ENCODE measurements around the gene METTL21C. TPM values are rescaled to one million over a fixed set of nuclear protein-coding genes. Genes with fewer than 3 reads are reported as not detected.

Gene METTL21C
- total RNA-seq, 1 donor from 2014 or later = not detected

DNA sequence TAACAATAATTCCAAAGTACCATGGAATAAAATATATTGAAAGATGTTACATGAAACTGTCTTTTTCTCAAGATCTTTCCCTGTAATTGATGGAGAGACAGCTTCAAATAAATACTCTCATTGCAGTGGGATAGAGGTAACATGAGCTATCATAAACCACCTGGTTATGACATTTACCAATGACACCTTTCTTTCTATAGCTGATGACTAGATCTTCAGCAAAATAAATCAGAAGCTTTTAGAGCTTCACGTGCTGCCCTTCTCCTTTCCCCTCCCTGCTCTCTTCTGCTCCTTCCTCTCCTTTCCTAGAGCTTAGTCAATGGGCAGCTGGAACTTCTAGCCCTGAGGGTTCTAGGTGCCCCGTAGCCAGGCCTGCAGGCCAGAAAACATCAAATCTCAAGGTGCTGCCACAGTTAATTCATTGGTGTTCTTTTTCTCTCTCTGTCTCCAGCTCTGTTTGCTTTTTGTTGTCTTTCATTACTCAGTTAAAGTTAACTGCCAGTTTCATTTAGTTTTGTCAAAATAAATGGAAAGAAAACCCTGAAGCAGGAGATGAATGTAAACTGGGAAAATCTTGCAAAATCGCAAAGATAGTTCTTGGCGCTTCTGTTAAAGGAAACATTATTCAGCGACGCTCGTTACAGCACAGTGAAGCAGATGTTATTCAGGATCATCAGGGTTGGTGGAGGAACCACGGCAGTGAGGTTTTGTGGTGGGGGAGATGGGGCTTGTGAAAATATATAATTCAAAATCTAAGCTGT is 8.3 kb upstream of the METTL21C start:
- ATAC-seq (no peak), DNase-seq (no peak)
- no peaks in the 10 kb centered on the region for H3K9me3 ChIP-seq
- no peak overlapping the region for H3K4me3 ChIP-seq
- H3K27me3 ChIP-seq = no peaks in the 10 kb centered on the region
- H3K36me3 ChIP-seq = no peaks in the 10 kb centered on the region
- TF ChIP-seq, protein P1, sequence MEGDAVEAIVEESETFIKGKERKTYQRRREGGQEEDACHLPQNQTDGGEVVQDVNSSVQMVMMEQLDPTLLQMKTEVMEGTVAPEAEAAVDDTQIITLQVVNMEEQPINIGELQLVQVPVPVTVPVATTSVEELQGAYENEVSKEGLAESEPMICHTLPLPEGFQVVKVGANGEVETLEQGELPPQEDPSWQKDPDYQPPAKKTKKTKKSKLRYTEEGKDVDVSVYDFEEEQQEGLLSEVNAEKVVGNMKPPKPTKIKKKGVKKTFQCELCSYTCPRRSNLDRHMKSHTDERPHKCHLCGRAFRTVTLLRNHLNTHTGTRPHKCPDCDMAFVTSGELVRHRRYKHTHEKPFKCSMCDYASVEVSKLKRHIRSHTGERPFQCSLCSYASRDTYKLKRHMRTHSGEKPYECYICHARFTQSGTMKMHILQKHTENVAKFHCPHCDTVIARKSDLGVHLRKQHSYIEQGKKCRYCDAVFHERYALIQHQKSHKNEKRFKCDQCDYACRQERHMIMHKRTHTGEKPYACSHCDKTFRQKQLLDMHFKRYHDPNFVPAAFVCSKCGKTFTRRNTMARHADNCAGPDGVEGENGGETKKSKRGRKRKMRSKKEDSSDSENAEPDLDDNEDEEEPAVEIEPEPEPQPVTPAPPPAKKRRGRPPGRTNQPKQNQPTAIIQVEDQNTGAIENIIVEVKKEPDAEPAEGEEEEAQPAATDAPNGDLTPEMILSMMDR (IDR thresholded peaks at IDR 0.05) = no peak
- no peak overlapping the region for H3K27ac ChIP-seq
- no peaks in the 10 kb centered on the region for H3K4me1 ChIP-seq
- intact Hi-C loops (cut with DNase I) = no loop called here

DNA sequence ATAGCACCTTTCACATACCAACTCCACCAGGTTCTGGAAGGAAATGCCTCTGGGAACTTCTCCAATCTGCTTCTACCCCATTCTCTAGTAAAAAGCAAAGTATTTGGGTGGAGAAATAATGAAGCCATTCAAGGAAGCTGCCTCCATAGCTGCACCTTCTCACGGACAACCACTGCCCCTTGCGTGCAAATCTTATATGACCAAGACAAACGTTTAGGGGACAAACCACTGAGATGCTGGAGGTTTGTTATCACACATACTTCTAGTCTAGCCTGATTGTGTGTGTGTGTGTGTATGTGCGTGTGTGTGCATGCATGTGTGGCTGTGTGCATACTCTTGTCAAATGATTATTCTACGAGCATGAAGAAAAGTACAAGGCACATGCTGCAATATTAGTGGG is 6.5 kb upstream of the METTL21C start:
- TF ChIP-seq, protein P1 (IDR thresholded peaks at IDR 0.05) = no peak
- intact Hi-C loops (cut with DNase I) = no loop called here
- Histone ChIP-seq H3K27me3 (no peaks in the 10 kb centered on the region), H3K4me1 (no peaks in the 10 kb centered on the region), H3K36me3 (no peaks in the 10 kb centered on the region), H3K27ac (no peak overlapping the region), H3K4me3 (no peak overlapping the region), H3K9me3 (no peaks in the 10 kb centered on the region)
- no peak for ATAC-seq
- DNase-seq = no peak

DNA sequence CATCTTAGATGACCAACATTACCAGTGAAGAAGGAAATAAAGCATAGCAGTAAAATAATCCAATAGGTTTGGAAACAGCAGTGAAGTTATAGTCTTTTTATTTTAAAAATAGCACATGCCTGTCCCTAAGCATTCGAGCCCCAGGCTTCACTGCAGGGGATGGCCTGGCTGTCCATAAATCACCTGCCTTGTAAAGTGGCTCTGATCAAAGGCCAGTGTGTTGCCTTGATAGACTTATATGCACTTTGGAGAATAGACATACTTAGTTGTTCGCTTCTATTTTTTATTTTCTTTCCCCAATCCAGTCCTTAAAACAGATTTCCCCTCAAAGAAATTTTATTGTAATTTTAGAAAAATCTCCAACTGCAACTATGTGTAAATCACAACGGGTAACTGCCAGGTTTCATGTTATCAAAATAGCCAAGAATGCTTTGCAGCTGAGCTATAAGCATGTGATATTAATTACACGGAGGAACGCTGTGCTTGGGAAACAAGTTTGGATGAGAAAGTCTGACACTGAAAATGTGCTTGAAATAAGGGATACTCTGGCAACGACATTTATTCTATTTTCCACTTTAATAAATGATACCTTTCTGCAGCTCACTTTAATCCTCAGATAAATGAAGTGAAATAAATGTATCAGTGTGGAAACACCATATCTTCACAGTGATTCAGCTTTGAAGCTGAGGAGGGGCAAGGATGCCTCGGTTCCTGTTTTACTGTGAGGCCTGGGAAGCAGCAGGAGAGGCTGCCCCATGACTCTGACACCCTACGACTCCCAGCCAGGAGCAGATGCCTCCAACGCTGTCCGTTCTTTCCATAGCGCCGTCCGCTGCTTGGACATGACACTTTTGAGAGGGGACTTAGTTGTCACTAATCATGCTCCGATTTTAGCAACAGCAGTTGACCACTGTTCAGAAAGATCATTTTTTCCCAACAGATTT is 5.5 kb upstream of the METTL21C start:
- H3K4me3 ChIP-seq = no peak overlapping the region
- intact Hi-C loops (cut with DNase I) = no loop called here
- H3K9me3 ChIP-seq = no peaks in the 10 kb centered on the region
- no peaks in the 10 kb centered on the region for H3K4me1 ChIP-seq
- ATAC-seq = no peak
- no peak overlapping the region for H3K27ac ChIP-seq
- DNase-seq = no peak
- no peaks in the 10 kb centered on the region for H3K27me3 ChIP-seq
- TF ChIP-seq, protein P1 (IDR thresholded peaks at IDR 0.05) = no peak
- no peaks in the 10 kb centered on the region for H3K36me3 ChIP-seq

DNA sequence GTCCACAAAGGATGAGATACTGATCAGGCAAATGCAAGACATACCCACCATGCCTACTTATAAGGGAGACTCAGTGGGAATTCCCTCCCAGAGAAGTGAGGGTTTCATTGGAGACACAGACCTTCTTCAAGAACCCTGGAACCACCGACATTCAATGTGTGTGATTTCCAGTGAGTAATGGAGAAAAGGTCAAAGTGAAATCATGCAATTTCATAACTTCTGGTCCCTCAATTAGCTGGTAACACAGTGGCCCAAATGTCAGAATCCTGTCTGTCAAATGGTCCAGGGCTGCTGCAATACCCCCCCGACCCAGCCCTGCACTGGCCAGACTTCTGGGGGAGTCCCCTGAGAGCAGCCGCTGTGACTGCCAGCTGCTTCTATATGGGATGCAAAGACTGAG is 4.7 kb upstream of the METTL21C start:
- DNase-seq (no peak), ATAC-seq (no peak)
- TF ChIP-seq, protein P1 (IDR thresholded peaks at IDR 0.05) = no peak
- no peak overlapping the region for H3K27ac ChIP-seq
- H3K4me3 ChIP-seq = no peak overlapping the region
- H3K27me3 ChIP-seq = no peaks in the 10 kb centered on the region
- no peaks in the 10 kb centered on the region for H3K36me3 ChIP-seq
- no peaks in the 10 kb centered on the region for H3K4me1 ChIP-seq
- no peaks in the 10 kb centered on the region for H3K9me3 ChIP-seq
- intact Hi-C loops (cut with DNase I) = no loop called here

DNA sequence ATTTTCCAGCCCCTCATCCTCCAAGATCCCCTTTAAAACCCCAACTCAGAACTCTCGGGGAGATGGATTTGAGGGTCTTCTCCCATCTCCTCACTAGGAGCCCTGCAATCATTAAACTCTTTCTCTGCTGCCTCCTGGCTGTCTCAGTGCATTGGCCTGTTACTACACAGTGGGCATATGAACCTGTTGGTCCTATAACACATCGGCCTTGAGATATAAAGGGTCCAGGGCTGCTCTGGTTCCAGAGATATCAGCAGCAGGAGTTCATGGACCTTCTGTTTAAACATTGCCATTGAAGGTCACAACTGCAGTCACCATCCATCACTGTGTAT is 3.8 kb upstream of the METTL21C start:
- Histone ChIP-seq H3K27me3 (peaks cover 3% of the 10 kb centered on the region), H3K27ac (no peak overlapping the region), H3K4me1 (no peaks in the 10 kb centered on the region), H3K9me3 (no peaks in the 10 kb centered on the region), H3K36me3 (no peaks in the 10 kb centered on the region), H3K4me3 (no peak overlapping the region)
- TF ChIP-seq, protein P1 (IDR thresholded peaks at IDR 0.05) = no peak
- intact Hi-C loops (cut with DNase I) = no loop called here
- no peak for DNase-seq
- ATAC-seq = no peak

Data from upper lobe of right lung (tissue), 1 donor.